GM21515 (cell line): ENCODE measurements around the gene EPHB1.

Experiments
- ATAC-seq: cut with Tn5 transposase; IDR thresholded peaks from one replicate; pipeline ENCODE4 v1.9.1; 2021; ENCODE audit not compliant: unreplicated experiment

Gene EPHB1

DNA sequence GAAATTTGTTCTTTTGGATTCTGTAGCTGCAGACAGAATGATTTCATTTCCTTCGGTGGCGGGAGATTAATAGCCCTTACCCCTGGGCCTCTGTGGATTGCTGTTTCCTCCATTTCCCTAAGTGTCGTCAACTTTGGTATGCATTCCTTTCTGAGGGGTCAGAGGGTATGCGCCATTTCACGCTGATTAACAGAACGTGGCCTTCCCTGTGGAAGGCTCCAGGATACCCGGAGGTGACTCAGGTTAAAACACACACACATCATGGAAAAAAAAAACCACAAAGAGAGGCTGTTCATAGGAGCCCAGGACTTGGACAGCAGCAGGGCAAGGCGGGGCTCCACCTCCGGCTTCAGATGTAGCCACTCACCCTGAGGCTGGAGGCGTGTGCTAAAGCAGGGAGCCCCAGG, 51.9 kb downstream of the EPHB1 start:
- no peak for ATAC-seq

DNA sequence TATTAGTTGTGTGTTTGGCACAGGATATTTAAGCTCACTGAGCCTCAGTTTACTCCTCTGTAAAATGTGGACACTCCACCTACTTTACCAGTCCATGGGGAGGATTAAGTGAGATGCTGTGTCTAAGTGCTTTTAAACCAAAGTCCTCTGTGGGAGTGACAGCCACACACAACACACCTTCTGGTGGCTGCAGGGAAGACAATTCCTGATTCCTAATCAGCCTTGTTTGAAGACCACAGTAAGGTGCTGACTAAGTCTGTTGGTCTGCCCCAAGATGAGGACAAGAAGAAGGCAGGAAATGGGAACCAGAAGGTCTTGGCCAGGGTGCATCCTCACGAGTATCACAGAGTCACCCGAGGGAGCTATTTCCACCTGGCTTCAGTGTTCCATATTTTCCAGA, 52.3 kb downstream of the EPHB1 start:
- no peak for ATAC-seq

GRCh38 chr3:134849561-134849960, 54.5 kb downstream of the EPHB1 start:
- ATAC-seq: no peak

- ATAC-seq: no peak
Observed at GRCh38 chr3:134850761-134851160, 55.7 kb downstream of the EPHB1 start.

DNA sequence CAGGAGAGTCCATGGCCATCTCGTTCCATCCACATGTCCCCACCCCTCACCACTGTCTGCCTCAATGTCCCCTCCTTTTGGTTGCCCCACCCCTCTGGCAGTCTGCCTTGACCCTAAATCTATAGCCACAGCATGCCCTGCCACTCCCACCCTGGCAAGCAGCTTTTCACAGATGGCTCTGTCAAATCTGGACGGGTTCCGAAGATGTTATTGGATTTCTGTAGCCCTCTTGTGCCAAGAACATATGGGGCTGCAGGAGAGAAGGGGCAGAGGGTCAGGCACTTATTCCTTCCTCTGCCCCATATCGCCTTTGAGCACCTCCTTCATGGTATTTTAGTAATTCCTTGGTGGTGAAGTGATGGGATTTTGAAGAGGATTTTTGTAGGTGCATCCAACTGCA, 57.1 kb downstream of the EPHB1 start:
- ATAC-seq: no peak

GRCh38 chr3:134852893-134853351, 57.9 kb downstream of the EPHB1 start:
- ATAC-seq: peak; percentile 97

- no peak for ATAC-seq
Observed at GRCh38 chr3:134854254-134854653, 59.2 kb downstream of the EPHB1 start.

DNA sequence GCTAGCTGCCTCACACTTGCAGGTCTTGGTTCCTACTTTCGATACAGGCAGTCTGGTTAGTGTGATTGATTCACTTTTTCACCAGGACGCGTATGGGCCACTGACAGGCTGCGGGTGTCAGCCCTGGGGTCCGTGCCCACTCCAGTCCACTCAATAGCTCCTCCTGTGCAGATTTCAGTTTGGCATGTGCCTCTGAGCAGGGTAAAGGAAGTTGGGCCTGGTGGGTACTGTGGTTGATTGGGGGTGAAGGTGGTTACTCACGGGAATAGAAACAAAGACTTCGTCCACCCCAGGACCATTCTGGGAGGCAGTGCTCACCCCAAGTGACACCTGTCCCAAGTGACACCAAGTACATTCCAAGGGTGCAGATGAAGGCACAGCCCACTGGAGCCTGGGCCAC, 62.3 kb downstream of the EPHB1 start:
- no peak for ATAC-seq

- ATAC-seq: no peak
Observed at GRCh38 chr3:134857776-134858362, 62.8 kb downstream of the EPHB1 start.

- ATAC-seq: no peak
Observed at GRCh38 chr3:134858441-134859035, 63.5 kb downstream of the EPHB1 start.

GRCh38 chr3:134859341-134859740, 64.3 kb downstream of the EPHB1 start:
- no peak for ATAC-seq

- ATAC-seq: no peak
Observed at GRCh38 chr3:134860141-134860540, 65.1 kb downstream of the EPHB1 start.

- ATAC-seq: no peak
Observed at GRCh38 chr3:134863915-134864314, 68.9 kb downstream of the EPHB1 start.

DNA sequence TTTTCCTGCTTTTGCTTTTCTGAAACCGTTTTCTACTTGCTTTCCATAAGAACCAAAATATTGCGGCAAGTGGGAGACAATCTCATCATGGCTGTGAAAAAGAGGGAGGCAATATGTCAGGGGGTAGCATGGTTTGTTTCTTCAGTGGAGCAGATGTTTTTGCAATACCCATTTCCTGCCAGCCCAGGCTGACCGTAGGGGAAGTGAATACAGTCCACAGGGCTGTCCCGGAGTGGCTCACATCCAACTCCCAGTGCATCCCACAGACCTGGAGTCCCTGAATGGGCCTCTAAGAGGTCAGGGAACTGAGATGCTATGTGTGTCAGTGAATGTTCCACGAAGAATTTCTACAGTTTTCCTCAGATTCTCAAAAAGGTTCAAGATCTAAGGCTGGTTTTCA, 69.6 kb downstream of the EPHB1 start:
- ATAC-seq: no peak

DNA sequence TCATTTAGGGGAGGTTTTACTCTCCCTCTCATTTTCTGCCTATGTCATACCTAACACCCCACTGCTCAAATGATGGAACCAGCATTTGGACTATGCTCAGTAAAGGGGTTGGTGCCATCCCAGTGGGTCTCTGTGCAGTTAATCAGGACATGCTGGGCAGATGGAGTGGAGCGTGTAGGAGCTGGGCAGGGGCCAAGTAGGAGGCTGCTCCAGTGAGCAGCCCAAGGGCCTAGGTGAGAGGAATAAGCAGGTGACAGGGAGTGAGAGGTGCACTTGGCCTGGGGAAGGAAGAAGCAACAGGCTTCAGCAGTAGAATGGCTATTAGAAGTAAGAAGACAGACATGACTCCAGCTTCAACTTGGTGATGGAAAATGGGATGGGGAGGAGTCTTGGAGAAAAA, 72.2 kb downstream of the EPHB1 start:
- no peak for ATAC-seq

DNA sequence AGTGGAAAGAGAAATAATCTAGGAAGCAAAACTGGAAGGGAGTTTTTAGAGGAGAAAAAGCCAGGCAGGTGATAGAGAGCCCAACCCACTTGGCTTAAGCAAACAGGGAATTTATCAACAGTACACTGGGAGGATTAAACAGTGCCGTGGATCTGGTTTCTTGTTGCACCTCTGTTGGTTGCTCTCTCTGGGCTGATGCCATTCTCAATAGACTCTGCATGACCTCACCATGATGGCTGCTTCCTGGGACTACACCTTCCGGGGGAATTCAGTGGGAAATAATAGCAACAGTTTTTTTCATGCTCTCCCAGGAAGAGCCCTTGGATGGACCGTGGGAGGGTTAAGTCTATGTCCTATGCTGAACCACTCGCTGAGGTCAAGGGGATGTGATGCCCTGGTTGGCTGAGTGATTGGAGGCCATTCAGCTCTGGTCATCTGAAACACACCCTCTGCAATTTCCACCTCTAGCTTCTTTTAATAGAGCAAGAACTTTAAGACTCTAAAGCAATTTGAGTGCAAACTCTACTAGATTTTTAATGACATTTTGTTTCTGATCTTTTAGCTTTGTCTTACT, 74.2 kb downstream of the EPHB1 start:
- ATAC-seq: no peak

DNA sequence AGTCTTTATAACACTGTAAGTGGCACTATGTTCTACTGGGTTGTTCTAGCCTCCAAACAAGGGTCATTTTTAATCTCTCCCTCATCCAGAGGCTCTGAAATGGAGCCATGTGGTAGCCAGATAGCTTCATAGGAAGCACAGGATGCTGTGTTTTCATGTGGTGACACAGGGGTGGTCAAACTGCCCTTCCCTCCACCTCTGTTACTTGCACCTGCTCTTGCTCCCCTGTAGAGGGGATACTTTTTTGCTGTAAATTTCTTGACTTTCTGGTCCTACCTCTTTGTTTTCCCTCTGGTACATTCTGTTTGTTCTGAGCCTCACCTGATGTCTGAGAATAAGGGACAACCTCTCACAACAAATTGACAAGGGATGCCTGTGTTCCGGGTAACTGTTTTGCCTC, 76.8 kb downstream of the EPHB1 start:
- no peak for ATAC-seq

DNA sequence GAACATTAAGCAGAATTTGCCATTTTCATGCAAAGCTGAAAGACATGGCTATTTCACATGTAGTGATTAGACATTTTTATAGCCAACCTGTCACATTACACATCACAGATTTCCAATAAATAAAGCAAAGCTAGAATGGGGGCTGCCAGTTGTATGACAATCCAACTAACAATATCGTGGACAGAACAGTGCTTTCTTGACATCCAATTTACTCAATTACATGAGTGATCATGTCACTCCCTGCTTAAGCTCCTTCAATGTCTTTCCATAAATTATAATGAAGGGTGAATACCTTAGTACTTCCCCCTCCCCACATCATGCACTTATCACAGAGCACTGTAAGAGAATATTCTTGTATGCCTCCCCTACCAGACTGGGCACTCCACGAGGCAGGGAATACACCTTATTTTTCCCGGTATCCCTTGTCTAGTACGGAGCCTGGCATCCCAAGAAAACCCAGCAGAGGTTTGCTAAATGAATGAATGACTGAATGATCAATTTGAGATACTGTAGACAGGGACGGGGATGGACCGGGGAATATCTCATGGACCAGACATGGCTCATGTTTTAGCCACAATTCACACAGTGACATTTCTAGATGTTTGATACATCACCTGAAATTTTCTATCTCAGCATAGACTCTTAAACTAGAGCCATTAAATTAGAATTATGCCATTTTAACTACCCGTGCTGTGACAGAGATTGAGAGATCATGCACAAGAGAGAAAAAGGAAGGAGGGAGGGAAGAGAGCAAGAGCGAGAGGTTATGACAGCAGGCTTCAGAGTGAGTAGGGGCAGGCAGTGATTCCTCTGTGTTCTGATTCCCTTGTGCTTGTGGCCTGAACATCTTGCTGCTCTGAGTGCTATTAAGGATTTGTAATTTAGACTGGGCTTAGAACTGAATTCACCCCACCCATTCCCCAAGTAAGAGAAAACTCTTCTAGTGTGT, 77.7 kb downstream of the EPHB1 start:
- ATAC-seq: no peak

GRCh38 chr3:134873789-134874188, 78.7 kb downstream of the EPHB1 start:
- ATAC-seq: no peak

GRCh38 chr3:134874737-134875413, 79.8 kb downstream of the EPHB1 start:
- no peak for ATAC-seq

DNA sequence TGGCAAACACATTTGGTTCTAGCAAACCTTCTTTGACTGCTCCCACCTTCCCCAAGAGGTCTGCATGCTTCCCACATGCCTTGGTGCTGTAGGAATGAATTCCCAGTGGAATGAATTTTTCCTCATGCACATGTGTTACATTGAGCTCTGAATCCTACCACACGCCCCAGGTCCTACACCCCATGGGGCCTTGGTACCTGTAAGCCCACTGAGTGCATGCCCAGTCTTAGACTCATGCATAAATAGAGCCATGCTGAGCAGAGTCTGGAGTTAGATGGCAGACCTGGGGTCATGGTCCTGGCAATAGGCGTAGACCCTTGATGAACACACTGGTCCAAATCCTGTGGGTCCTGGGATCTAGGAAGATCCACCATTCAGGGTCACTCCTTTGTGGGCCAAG, 81.8 kb downstream of the EPHB1 start:
- ATAC-seq: no peak
